GM12878 (cell line): ENCODE measurements around the gene NIPA2. TPM values are rescaled to one million over a fixed set of nuclear protein-coding genes. Genes with fewer than 3 reads are reported as not detected.

Experiments used
- ATAC-seq: fragments of 200-7000 bp; cut with Tn5 transposase; 3 replicates; pipeline ENCODE4 v1.9.1; 2020; ENCODE audit warnings: mild to moderate bottlenecking, moderate library complexity
- BruUV-seq: library from RNA; stranded (reverse); fragments of 400-500 nt; replicated peaks from 2 replicates; lab custom pipeline; 2021; lab: Mats Ljungman, UMichigan
- CTCF ChIA-PET: fragments of 300-600 bp; sonication (Branson Sonifier 250); formaldehyde crosslinking; extraction: SDS; loops from one replicate; lab custom pipeline; 2021; ENCODE audit warnings: inconsistent platforms; lab: Yijun Ruan, JAX
- POLR2A ChIA-PET: fragments of 350-600 bp; formaldehyde crosslinking; extraction: SDS; loops from one replicate; lab custom pipeline; 2021; ENCODE audit warnings: inconsistent platforms; lab: Charles Lee
- RAD21 ChIA-PET: fragments of 300-600 bp; sonication (Branson Sonifier 250); formaldehyde crosslinking; loops from one replicate; lab custom pipeline; 2023; ENCODE audit warnings: antibody characterized with exemption; ENCODE audit not compliant: unreplicated experiment; lab: Charles Lee
- SMC1A ChIA-PET: fragments of 300-600 bp; sonication (Branson Sonifier 250); formaldehyde crosslinking; loops from one replicate; lab custom pipeline; 2023; ENCODE audit not compliant: unreplicated experiment, uncharacterized antibody; lab: Charles Lee
- DNase-seq: peaks from one replicate; pipeline ENCODE4 v3.0.0-alpha.2; 2011; ENCODE audit warnings: low read depth, low spot score
- FAIRE-seq: peaks from 3 replicates; lab custom pipeline; 2011; peaks lifted over from hg19 to GRCh38; lab: Jason Lieb, UNC
- H2AFZ ChIP-seq: 2 replicates; pipeline ENCODE4 v1.6.0; 2011; ENCODE audit warnings: low read depth, low read length, control low read depth; ENCODE audit not compliant: control insufficient read depth
- H3K27ac ChIP-seq: 2 replicates; pipeline ENCODE4 v1.5.1; 2011; ENCODE audit warnings: control low read depth; ENCODE audit not compliant: control insufficient read depth, insufficient read depth
- H3K27me3 ChIP-seq, 2 experiments: replicated peaks in 1 of 2; 2 replicates each; pipeline versions ENCODE4 v1.6.0 to v1.6.1; 2011; ENCODE audit warnings: low read length in 1 of 2; ENCODE audit not compliant: control insufficient read depth in 2 of 2, insufficient read depth in 2 of 2
- H3K36me3 ChIP-seq, 2 experiments: 2 replicates each; pipeline ENCODE4 v1.5.1; 2011; ENCODE audit warnings: low read length in 1 of 2; ENCODE audit not compliant: control insufficient read depth in 2 of 2, insufficient read depth in 2 of 2
- H3K4me1 ChIP-seq: 2 replicates; pipeline ENCODE4 v1.6.1; 2011; ENCODE audit warnings: mild to moderate bottlenecking, low read length, moderate library complexity, mixed read lengths; ENCODE audit not compliant: control insufficient read depth, insufficient read depth
- H3K4me2 ChIP-seq: 2 replicates; pipeline ENCODE4 v1.6.0; 2011; ENCODE audit warnings: control low read depth; ENCODE audit not compliant: control insufficient read depth, insufficient read depth
- H3K4me3 ChIP-seq: fragments of 200-600 bp; sonication (generic); 2 replicates; pipeline ENCODE4 v1.5.1; 2016
- H3K79me2 ChIP-seq: 2 replicates; pipeline ENCODE4 v1.6.0; 2011; ENCODE audit warnings: low read length; ENCODE audit not compliant: control insufficient read depth, insufficient read depth
- H3K9ac ChIP-seq: 2 replicates; pipeline ENCODE4 v1.8.0; 2011; ENCODE audit warnings: low read length, control low read depth, mixed read lengths; ENCODE audit not compliant: control insufficient read depth, insufficient read depth
- H3K9me3 ChIP-seq: replicated peaks from 3 replicates; pipeline ENCODE4 v1.5.1; 2011; ENCODE audit warnings: mild to moderate bottlenecking, low read length; ENCODE audit not compliant: control insufficient read depth, insufficient read depth
- H4K20me1 ChIP-seq: 2 replicates; pipeline ENCODE4 v1.6.0; 2011; ENCODE audit not compliant: control insufficient read depth, insufficient read depth
- HSF1 ChIP-seq: fragments of 150-350 bp; IDR thresholded peaks from 2 replicates; pipeline ENCODE4 v1.6.1; 2014; ENCODE audit warnings: mild to moderate bottlenecking, low read depth, low read length
- USF1 ChIP-seq: IDR thresholded peaks from 2 replicates; pipeline ENCODE4 v1.6.1; 2011; ENCODE audit warnings: borderline replicate concordance, low read depth, mild to moderate bottlenecking, moderate library complexity, mixed read lengths, low read length; ENCODE audit not compliant: insufficient read depth; ENCODE audit errors: extremely low read length
- WGBS: methylation state at CpG from one replicate; pipeline ENCODE4 v1.1.6; 2016; ENCODE audit warnings: low lambda C conversion rate; ENCODE audit not compliant: insufficient replicate concordance, insufficient coverage; ENCODE audit errors: missing lambda C conversion rate; 5-methylcytosine and 5-hydroxymethylcytosine counted together
- in situ Hi-C: fragments of 300-500 bp; cut with MboI; formaldehyde crosslinking; loops from 9 replicates; pipeline ENCODE4 v1.14.3; 2018; ENCODE audit warnings: mixed read lengths
- intact Hi-C: fragments of 100-400 bp; cut with micrococcal nuclease; formaldehyde crosslinking; loops from one replicate; pipeline ENCODE4 v1.14.2; 2022; ENCODE audit not compliant: unreplicated experiment
- polyA plus RNA-seq, 11 experiments: library from polyadenylated mRNA; depleted of rRNA in 4 of 11; unstranded in 6 of 11; stranded (reverse) in 5 of 11; fragments of >200 nt; fragmentation: Nextera tagmentation in 4 of 11; fragmentation: Illumina TruSeq in 1 of 11; extraction: Ambion mirVana in 4 of 11; extraction: Trizol in 1 of 11; gene quantifications; 1 replicate in 1 of 11; 2 replicates in 10 of 11; pipeline versions ENCODE4 v1.2.1 to v1.2.3, GENCODE V29; 2011 to 2016; ENCODE audit warnings: inconsistent platforms in 2 of 11, missing spikeins in 2 of 11, low read depth in 1 of 11
- total RNA-seq, 4 experiments: library from RNA; depleted of rRNA in 3 of 4; stranded (reverse); fragments of >200 nt in 3 of 4; fragmentation: Illumina TruSeq in 1 of 4; extraction: Trizol in 1 of 4; gene quantifications; 2 replicates each; pipeline versions ENCODE4 v1.2.1 to v1.2.3, GENCODE V29; 2013 to 2021

NIPA2 gene
- total and polyA plus RNA-seq, 10 of the 15 experiments (the other 5 are each of a cell fraction or from before 2014, with no cell fraction given) = 24.4 to 159 (median 96.5) TPM

DNA sequence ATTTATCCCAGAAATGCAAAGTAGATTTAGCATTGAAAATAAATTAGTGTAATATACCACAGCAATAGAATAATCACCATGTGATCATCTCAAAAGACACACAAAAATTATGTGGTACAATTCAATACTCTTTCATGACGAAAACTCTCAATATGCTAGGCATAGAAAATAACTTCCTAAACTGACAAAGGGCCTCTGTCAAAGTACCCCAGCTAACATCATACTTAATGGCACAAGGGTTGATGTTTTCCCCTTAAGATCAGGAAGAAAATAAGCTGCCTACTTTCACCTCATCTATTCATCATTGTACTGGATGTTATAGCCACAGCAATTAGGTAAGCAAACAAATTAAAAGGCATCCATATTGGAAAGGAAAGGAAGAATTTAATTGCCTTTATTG lies 22.7 kb upstream of the NIPA2 start:
- no peak overlapping the region for H3K27ac ChIP-seq
- intact Hi-C loops = no loop called here
- CTCF ChIA-PET = interaction anchor here (1.4 kb wide), 1 partner anchor 15 kb away, joined by 4 read pairs; no protein-coding TSS in a partner anchor
- in situ Hi-C loops = no loop called here
- H3K27me3 ChIP-seq = no peaks in the 10 kb centered on the region
- FAIRE-seq (no peak), ATAC-seq (no peak), DNase-seq (no peak)
- SMC1A ChIA-PET = no interaction called here
- H3K9me3 ChIP-seq = no peaks in the 10 kb centered on the region
- peaks cover 13 to 24% of the 10 kb centered on the region in 2 experiments for H3K36me3 ChIP-seq
- no peak overlapping the region for H3K4me3 ChIP-seq
- no TSS peak for BruUV-seq
- TF ChIP-seq HSF1 = no peak
- peaks cover 4% of the 10 kb centered on the region for H3K79me2 ChIP-seq
- peaks cover 3% of the 10 kb centered on the region for H3K4me1 ChIP-seq
- WGBS = 100% methylated on average over 1 of the region's 1 CpG
- no peak overlapping the region for H3K9ac ChIP-seq
- POLR2A ChIA-PET = interaction anchor here (0.7 kb wide), 1 partner anchor 52 kb away, joined by 6 read pairs; no protein-coding TSS in a partner anchor
- H2AFZ ChIP-seq = no peak overlapping the region
- RAD21 ChIA-PET = interaction anchor here (0.6 to 0.7 kb wide), 2 partner anchors 9 to 25 kb away, joined by 3 to 5 read pairs; no protein-coding TSS in a partner anchor
- no peak overlapping the region for H3K4me2 ChIP-seq
- H4K20me1 ChIP-seq = no peaks in the 10 kb centered on the region

DNA sequence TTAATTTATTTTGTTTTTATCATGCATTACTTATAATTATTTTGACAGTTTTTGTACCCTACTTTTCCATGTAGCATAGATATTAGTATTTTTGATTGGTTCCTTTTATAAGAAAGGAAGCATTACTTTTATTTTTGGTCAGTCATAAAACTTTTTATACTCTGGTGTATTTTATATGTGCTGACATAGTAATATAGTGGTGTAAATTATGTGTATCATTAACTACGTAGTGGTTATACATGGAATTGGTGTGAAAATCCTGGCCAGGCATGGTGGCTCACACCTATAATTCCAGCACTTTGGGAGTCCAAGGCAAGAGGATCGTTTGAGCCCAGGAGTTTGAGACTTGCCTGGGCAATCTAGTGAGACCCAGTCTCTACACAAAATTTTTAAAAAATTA lies 18.8 kb upstream of the NIPA2 start:
- peaks cover 16 to 19% of the 10 kb centered on the region in 2 experiments for H3K36me3 ChIP-seq
- H3K4me1 ChIP-seq = no peaks in the 10 kb centered on the region
- H2AFZ ChIP-seq = no peak overlapping the region
- no peaks in the 10 kb centered on the region for H3K79me2 ChIP-seq
- H3K9me3 ChIP-seq = no peaks in the 10 kb centered on the region
- in situ Hi-C loops = no loop called here
- no peaks in the 10 kb centered on the region for H4K20me1 ChIP-seq
- no peak overlapping the region for H3K9ac ChIP-seq
- H3K27ac ChIP-seq = no peak overlapping the region
- no TSS peak for BruUV-seq
- DNase-seq = no peak
- intact Hi-C loops = no loop called here
- RAD21 ChIA-PET = interaction anchor here (1.4 kb wide), 1 partner anchor 21 kb away, joined by 4 read pairs; no protein-coding TSS in a partner anchor
- FAIRE-seq = no peak
- SMC1A ChIA-PET = no interaction called here
- CTCF ChIA-PET = interaction anchor here (1.1 kb wide), 1 partner anchor 8 kb away, joined by 4 read pairs; no protein-coding TSS in a partner anchor
- 68% methylated on average over 2 of the region's 2 CpGs for whole genome bisulfite sequencing
- no peak for ATAC-seq
- POLR2A ChIA-PET = interaction anchor here (0.5 kb wide), 1 partner anchor 86 kb away, joined by 4 read pairs; no protein-coding TSS in a partner anchor
- no peak overlapping the region for H3K4me2 ChIP-seq
- H3K27me3 ChIP-seq = no peaks in the 10 kb centered on the region
- no peak for TF ChIP-seq USF1
- no peak overlapping the region for H3K4me3 ChIP-seq
